HG03460 (cell line): ENCODE data around the gene METTL16.

Source experiments
- ATAC-seq: cut with Tn5 transposase; IDR thresholded peaks from one replicate; pipeline ENCODE4 v1.9.1; 2021; ENCODE audit not compliant: unreplicated experiment

The METTL16 gene

GRCh38 chr17:2368359-2368758 lies 143.3 kb downstream of the METTL16 start:
- no peak for ATAC-seq

DNA sequence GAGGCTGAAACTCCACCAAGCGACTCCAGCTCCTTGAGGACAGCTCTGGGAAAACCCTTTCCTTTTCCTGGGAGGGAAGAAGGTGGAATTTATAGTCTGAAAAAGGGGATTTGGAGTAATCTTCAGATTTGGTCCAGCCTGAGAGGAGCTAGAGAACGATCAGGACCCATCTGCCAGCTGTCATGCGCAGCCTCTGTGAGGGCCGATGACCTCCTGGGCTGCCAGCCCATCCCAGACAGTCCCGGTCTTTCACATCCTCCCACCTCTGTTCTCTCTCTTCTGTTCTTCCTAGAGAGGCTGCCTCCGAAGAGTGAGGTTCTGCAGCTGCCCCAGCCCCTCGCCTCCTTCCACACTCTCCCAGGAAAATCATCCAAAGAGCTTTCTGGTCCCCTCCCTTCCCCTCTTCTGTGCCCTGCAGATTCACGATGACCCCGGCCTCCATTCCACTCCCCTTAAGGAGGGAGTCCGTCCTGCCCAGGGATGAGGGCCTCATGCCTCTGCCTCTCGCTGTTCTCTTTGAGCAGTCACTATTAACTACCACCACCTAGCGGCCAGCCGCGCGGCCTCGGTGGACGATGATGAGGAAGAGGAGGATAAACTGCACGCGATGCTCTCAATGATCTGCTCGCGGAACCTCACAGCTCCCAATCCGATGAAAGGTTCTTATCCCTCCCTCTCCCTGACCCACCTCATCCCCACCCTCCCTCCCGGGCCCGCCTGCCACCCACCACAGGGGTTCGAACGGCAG lies 144.8 kb downstream of the METTL16 start:
- no peak for ATAC-seq
